ENCODE measurements around the gene FGF8.

GRCh38 chr10:101766306-101766705 is 9.6 kb downstream of the FGF8 start:
- TF ChIP-seq POLR2A (IDR thresholded peaks at IDR 0.05; ENCODE audit: low read length) (no peak), GATA1 (IDR thresholded peaks at IDR 0.05; ENCODE audit: low read depth, low read length) (no peak)

Measured in erythroblast (primary cell).